ENCODE data around the gene KIF22.
"Not testable (repeated sequence)": the region's sequence is repeated elsewhere in the genome, so short reads cannot be mapped to it uniquely, and the experiment has no call there.

KIF22 gene

GRCh38 chr16:29766571-29766970 lies 24.0 kb upstream of the KIF22 start:
- no peak for DNase-seq (ENCODE audit: low read depth in 2 of 2)

- DNase-seq (ENCODE audit: low read depth in 2 of 2): no peak
These were observed 23.5 kb upstream of the KIF22 start for GRCh38 chr16:29767062-29767461.

- no peak for DNase-seq (ENCODE audit: low read depth in 2 of 2)
These were observed 21.0 kb upstream of the KIF22 start for GRCh38 chr16:29769507-29769906.

GRCh38 chr16:29770250-29770929 lies 20.2 kb upstream of the KIF22 start:
- DNase-seq (ENCODE audit: low read depth in 2 of 2): no peak

GRCh38 chr16:29772330-29772729 lies 18.2 kb upstream of the KIF22 start:
- not testable (repeated sequence) for DNase-seq (ENCODE audit: low read depth in 2 of 2)

- DNase-seq (ENCODE audit: low read depth in 2 of 2): no peak
These were observed 15.8 kb upstream of the KIF22 start for GRCh38 chr16:29774730-29775129.

GRCh38 chr16:29775742-29776408 lies 14.7 kb upstream of the KIF22 start:
- DNase-seq (ENCODE audit: low read depth in 2 of 2): no peak

- no peak for DNase-seq (ENCODE audit: low read depth in 2 of 2)
These were observed 12.8 kb upstream of the KIF22 start, which contains the start of gene ZG16 for GRCh38 chr16:29777576-29778350. ZG16 (plus strand) TSS chr16:29778256; CDS start chr16:29779267, 1,011 bp downstream.

GRCh38 chr16:29779474-29779873 lies 11.1 kb upstream of the KIF22 start:
- no peak for DNase-seq (ENCODE audit: low read depth in 2 of 2)

- not testable (repeated sequence) for DNase-seq (ENCODE audit: low read depth in 2 of 2)
These were observed 7.2 kb upstream of the KIF22 start for GRCh38 chr16:29783094-29783953.

- DNase-seq (ENCODE audit: low read depth in 2 of 2): no peak
These were observed 6.4 kb upstream of the KIF22 start for GRCh38 chr16:29784157-29784556.

- peak; percentile 72 to 78 for DNase-seq (ENCODE audit: low read depth in 2 of 2)
These were observed 5.5 kb upstream of the KIF22 start for GRCh38 chr16:29784901-29785500.

- DNase-seq (ENCODE audit: low read depth in 2 of 2): not testable (repeated sequence)
These were observed 3.4 kb upstream of the KIF22 start for GRCh38 chr16:29787155-29787554.

- DNase-seq (ENCODE audit: low read depth in 2 of 2): no peak
These were observed 772 bp upstream of the KIF22 start for GRCh38 chr16:29789775-29790182.

GRCh38 chr16:29790949-29791844 lies 646 bp downstream of the KIF22 start:
- DNase-seq (ENCODE audit: low read depth in 2 of 2): no peak

- no peak for DNase-seq (ENCODE audit: low read depth in 2 of 2)
These were observed 1.6 kb downstream of the KIF22 start for GRCh38 chr16:29791845-29792807.

- not testable (repeated sequence) for DNase-seq (ENCODE audit: low read depth in 2 of 2)
These were observed 2.6 kb downstream of the KIF22 start for GRCh38 chr16:29793153-29793552.

GRCh38 chr16:29794231-29794710 lies 3.7 kb downstream of the KIF22 start:
- DNase-seq (ENCODE audit: low read depth in 2 of 2): no peak

GRCh38 chr16:29802416-29802935 lies 11.9 kb downstream of the KIF22 start:
- DNase-seq (ENCODE audit: low read depth in 2 of 2): no peak
